CD4-positive, CD25-positive, alpha-beta regulatory T cell (primary cell): ENCODE results near the gene BEST2. TPM values are rescaled to one million over a fixed set of nuclear protein-coding genes. Genes with fewer than 3 reads are reported as not detected.
"Not testable (repeated sequence)": the region's sequence is repeated elsewhere in the genome, so short reads cannot be mapped to it uniquely, and the experiment has no call there.

Experiments
- ATAC-seq, 2 donors: fragments of 150-1000 bp; cut with Tn5 transposase; one replicate each; pipeline ENCODE4 v1.10.0; 2021; ENCODE audit warnings: low read depth in 2 of 2, moderate number of reproducible peaks in 2 of 2, moderate library complexity in 1 of 2
- DNase-seq, 3 donors: peaks; one replicate each; pipeline versions ENCODE4 v3.0.0 to v3.0.0-alpha.2; 2012 to 2022; ENCODE audit warnings: mixed read lengths in 1 of 3
- H3K27ac ChIP-seq: one replicate; pipeline ENCODE4 v1.7.0; 2013; ENCODE audit warnings: mild to moderate bottlenecking, low read length; ENCODE audit not compliant: insufficient read depth, poor library complexity, severe bottlenecking
- H3K27me3 ChIP-seq: one replicate; pipeline ENCODE4 v1.7.0; 2013; ENCODE audit warnings: low read length; ENCODE audit not compliant: control insufficient read depth, insufficient read depth
- H3K36me3 ChIP-seq: one replicate; pipeline ENCODE4 v1.7.0; 2013; ENCODE audit warnings: mild to moderate bottlenecking, low read length, moderate library complexity; ENCODE audit not compliant: control insufficient read depth, insufficient read depth
- H3K4me1 ChIP-seq: 2 replicates; pipeline ENCODE4 v1.7.0; 2013; ENCODE audit warnings: mild to moderate bottlenecking, low read length; ENCODE audit not compliant: insufficient read depth, control insufficient read depth, poor library complexity, severe bottlenecking
- H3K4me3 ChIP-seq: one replicate; pipeline ENCODE4 v1.7.0; 2013; ENCODE audit warnings: low read depth, mild to moderate bottlenecking, low read length, moderate library complexity
- H3K9me3 ChIP-seq, 2 experiments: 1 replicate in 1 of 2; 2 replicates in 1 of 2; pipeline ENCODE4 v1.7.0; 2013; ENCODE audit warnings: low read length in 2 of 2, mild to moderate bottlenecking in 1 of 2, moderate library complexity in 1 of 2; ENCODE audit not compliant: control insufficient read depth in 2 of 2
- H3K27ac Mint-ChIP-seq, 3 donors: one replicate each; pipeline ENCODE4 v1.8.0; 2020 to 2022; ENCODE audit warnings: mild to moderate bottlenecking in 3 of 3, mixed read lengths in 3 of 3, moderate library complexity in 2 of 3
- H3K27me3 Mint-ChIP-seq: one replicate; pipeline ENCODE4 v1.8.0; 2022; ENCODE audit warnings: mild to moderate bottlenecking, mixed read lengths
- H3K36me3 Mint-ChIP-seq: one replicate; pipeline ENCODE4 v1.8.0; 2020; ENCODE audit warnings: mixed read lengths
- H3K4me1 Mint-ChIP-seq, 4 donors: one replicate each; pipeline ENCODE4 v1.8.0; 2020 to 2022; ENCODE audit warnings: mixed read lengths in 4 of 4, mild to moderate bottlenecking in 1 of 4
- H3K4me3 Mint-ChIP-seq, 4 donors: one replicate each; pipeline ENCODE4 v1.8.0; 2020 to 2022; ENCODE audit warnings: mild to moderate bottlenecking in 4 of 4, mixed read lengths in 4 of 4, moderate library complexity in 3 of 4
- H3K9me3 Mint-ChIP-seq, 7 donors: one replicate each; pipeline ENCODE4 v1.8.0; 2020 to 2022; ENCODE audit warnings: mixed read lengths in 7 of 7, mild to moderate bottlenecking in 3 of 7, moderate library complexity in 2 of 7
- polyA plus RNA-seq, 4 donors: library from polyadenylated mRNA; unstranded; fragments of 300-500 nt; fragmentation: Illumina TruSeq; gene quantifications; one replicate each; pipeline ENCODE4 v1.2.3, GENCODE V29; 2021
- total RNA-seq: library from RNA; stranded (reverse); gene quantifications from one replicate; pipeline ENCODE4 v1.2.3, GENCODE V29; 2022

Gene BEST2
- total RNA-seq, result not detected
- polyA plus RNA-seq, result not detected

- Mint-ChIP-seq H3K4me3 (no peak within 1 kb of the TSS), H3K9me3 (peaks cover 0 to 5% (median 0%) of the 10 kb centered on the region in 7 donors), H3K27me3 (peaks cover 10% of the 10 kb centered on the region), H3K27ac (no peak within 1 kb of the TSS), H3K4me1 (peaks cover 0 to 7% (median 2%) of the 10 kb centered on the region in 4 donors), H3K36me3 (peaks cover 12% of the 10 kb centered on the region)
- DNase-seq (no peak), ATAC-seq (no peak)
- Histone ChIP-seq H3K4me1 (no peaks in the 10 kb centered on the region), H3K27me3 (no peaks in the 10 kb centered on the region), H3K9me3 (peaks cover 0 to 8% of the 10 kb centered on the region in 2 experiments), H3K4me3 (no peak within 1 kb of the TSS), H3K36me3 (peaks cover 11% of the 10 kb centered on the region), H3K27ac (no peak within 1 kb of the TSS)
Observed at GRCh38 chr19:12751635-12752034, at the start of gene BEST2. BEST2 (plus strand) TSS chr19:12751791; CDS start chr19:12752593, 802 bp downstream.

- no peaks in the 10 kb centered on the region for H3K9me3 Mint-ChIP-seq
- DNase-seq, result peak in 1 of 3 donors; percentile 38
- no peak for ATAC-seq
- no peak overlapping the region for H3K4me3 Mint-ChIP-seq
- Histone ChIP-seq H3K36me3 (peaks cover 33% of the 10 kb centered on the region), H3K4me3 (no peak overlapping the region), H3K27ac (no peak overlapping the region), H3K9me3 (no peaks in the 10 kb centered on the region), H3K27me3 (no peaks in the 10 kb centered on the region), H3K4me1 (no peaks in the 10 kb centered on the region)
- H3K36me3 Mint-ChIP-seq, result peaks cover 22% of the 10 kb centered on the region
- no peaks in the 10 kb centered on the region for H3K27me3 Mint-ChIP-seq
- no peak overlapping the region for H3K27ac Mint-ChIP-seq
- H3K4me1 Mint-ChIP-seq, result peaks cover 2 to 4% (median 3%) of the 10 kb centered on the region in 4 donors
Observed at GRCh38 chr19:12703046-12703445, 48.5 kb upstream of the BEST2 start.

GRCh38 chr19:12705169-12705568 lies 46.4 kb upstream of the BEST2 start:
- no peaks in the 10 kb centered on the region for H3K9me3 ChIP-seq
- DNase-seq (no peak), ATAC-seq (no peak)
- H3K4me3 ChIP-seq, result no peak overlapping the region
- peaks cover 37% of the 10 kb centered on the region for H3K36me3 ChIP-seq
- H3K9me3 Mint-ChIP-seq, result no peaks in the 10 kb centered on the region
- H3K36me3 Mint-ChIP-seq, result peaks cover 19% of the 10 kb centered on the region
- H3K27ac Mint-ChIP-seq, result peak overlapping the region in 1 of 3 donors; percentile 25
- H3K27ac ChIP-seq, result no peak overlapping the region
- H3K27me3 Mint-ChIP-seq, result no peaks in the 10 kb centered on the region
- no peaks in the 10 kb centered on the region for H3K4me1 ChIP-seq
- H3K27me3 ChIP-seq, result no peaks in the 10 kb centered on the region
- no peaks in the 10 kb centered on the region for H3K4me1 Mint-ChIP-seq
- no peak overlapping the region for H3K4me3 Mint-ChIP-seq

- no peak overlapping the region for H3K27ac Mint-ChIP-seq
- DNase-seq (no peak), ATAC-seq (no peak)
- Histone ChIP-seq H3K4me1 (no peaks in the 10 kb centered on the region), H3K36me3 (peaks cover 42% of the 10 kb centered on the region), H3K27ac (no peak overlapping the region), H3K4me3 (no peak overlapping the region), H3K27me3 (no peaks in the 10 kb centered on the region), H3K9me3 (no peaks in the 10 kb centered on the region)
- no peaks in the 10 kb centered on the region for H3K9me3 Mint-ChIP-seq
- H3K4me3 Mint-ChIP-seq, result no peak overlapping the region
- no peaks in the 10 kb centered on the region for H3K4me1 Mint-ChIP-seq
- peaks cover 24% of the 10 kb centered on the region for H3K36me3 Mint-ChIP-seq
- H3K27me3 Mint-ChIP-seq, result no peaks in the 10 kb centered on the region
Observed at GRCh38 chr19:12705654-12706331, 45.8 kb upstream of the BEST2 start.

GRCh38 chr19:12706332-12706718 lies 45.3 kb upstream of the BEST2 start:
- no peaks in the 10 kb centered on the region for H3K27me3 Mint-ChIP-seq
- H3K36me3 Mint-ChIP-seq, result peaks cover 24% of the 10 kb centered on the region
- Histone ChIP-seq H3K36me3 (peaks cover 46% of the 10 kb centered on the region), H3K9me3 (no peaks in the 10 kb centered on the region), H3K27ac (no peak overlapping the region), H3K27me3 (no peaks in the 10 kb centered on the region), H3K4me3 (no peak overlapping the region), H3K4me1 (no peaks in the 10 kb centered on the region)
- no peak overlapping the region for H3K4me3 Mint-ChIP-seq
- no peak overlapping the region for H3K27ac Mint-ChIP-seq
- H3K4me1 Mint-ChIP-seq, result no peaks in the 10 kb centered on the region
- no peak for ATAC-seq
- no peaks in the 10 kb centered on the region for H3K9me3 Mint-ChIP-seq
- DNase-seq, result no peak

GRCh38 chr19:12708641-12709040 lies 43.0 kb upstream of the BEST2 start:
- ATAC-seq (no peak), DNase-seq (no peak)
- H3K4me1 ChIP-seq, result no peaks in the 10 kb centered on the region
- Mint-ChIP-seq H3K4me3 (no peak overlapping the region), H3K9me3 (no peaks in the 10 kb centered on the region), H3K36me3 (peaks cover 20% of the 10 kb centered on the region), H3K4me1 (no peaks in the 10 kb centered on the region), H3K27ac (no peak overlapping the region), H3K27me3 (no peaks in the 10 kb centered on the region)
- H3K36me3 ChIP-seq, result peaks cover 46% of the 10 kb centered on the region
- no peak overlapping the region for H3K4me3 ChIP-seq
- H3K27me3 ChIP-seq, result no peaks in the 10 kb centered on the region
- H3K9me3 ChIP-seq, result no peaks in the 10 kb centered on the region
- H3K27ac ChIP-seq, result no peak overlapping the region

- Histone ChIP-seq H3K27me3 (no peaks in the 10 kb centered on the region), H3K4me1 (no peaks in the 10 kb centered on the region), H3K9me3 (no peaks in the 10 kb centered on the region), H3K36me3 (peaks cover 42% of the 10 kb centered on the region), H3K27ac (no peak overlapping the region), H3K4me3 (no peak overlapping the region)
- DNase-seq (no peak), ATAC-seq (no peak)
- no peak overlapping the region for H3K4me3 Mint-ChIP-seq
- no peaks in the 10 kb centered on the region for H3K27me3 Mint-ChIP-seq
- H3K9me3 Mint-ChIP-seq, result no peaks in the 10 kb centered on the region
- H3K36me3 Mint-ChIP-seq, result peaks cover 20% of the 10 kb centered on the region
- no peaks in the 10 kb centered on the region for H3K4me1 Mint-ChIP-seq
- H3K27ac Mint-ChIP-seq, result no peak overlapping the region
Observed at GRCh38 chr19:12711187-12711586, 40.4 kb upstream of the BEST2 start.

- H3K36me3 Mint-ChIP-seq, result peaks cover 21% of the 10 kb centered on the region
- peaks cover 39% of the 10 kb centered on the region for H3K36me3 ChIP-seq
- H3K27me3 ChIP-seq, result not testable (repeated sequence)
Observed at GRCh38 chr19:12712077-12712476, 39.5 kb upstream of the BEST2 start.

More at GRCh38 chr19:12712077-12712476, 39.5 kb upstream of the BEST2 start:
- H3K4me3 Mint-ChIP-seq, H3K27ac Mint-ChIP-seq, H3K4me3 ChIP-seq, ATAC-seq, DNase-seq, H3K4me1 Mint-ChIP-seq, H3K9me3 ChIP-seq, H3K9me3 Mint-ChIP-seq, H3K27ac ChIP-seq, H3K4me1 ChIP-seq, H3K27me3 Mint-ChIP-seq: not testable (repeated sequence)
